GM12873 (cell line): ENCODE data around the gene UBP1.

Source experiments
- CTCF ChIP-seq: IDR thresholded peaks from 2 replicates; pipeline ENCODE4 v1.5.1; 2012; ENCODE audit warnings: low read depth, mild to moderate bottlenecking, moderate library complexity, low read length, control low read depth; ENCODE audit not compliant: insufficient read depth; ENCODE audit errors: missing control alignments

Gene UBP1

DNA sequence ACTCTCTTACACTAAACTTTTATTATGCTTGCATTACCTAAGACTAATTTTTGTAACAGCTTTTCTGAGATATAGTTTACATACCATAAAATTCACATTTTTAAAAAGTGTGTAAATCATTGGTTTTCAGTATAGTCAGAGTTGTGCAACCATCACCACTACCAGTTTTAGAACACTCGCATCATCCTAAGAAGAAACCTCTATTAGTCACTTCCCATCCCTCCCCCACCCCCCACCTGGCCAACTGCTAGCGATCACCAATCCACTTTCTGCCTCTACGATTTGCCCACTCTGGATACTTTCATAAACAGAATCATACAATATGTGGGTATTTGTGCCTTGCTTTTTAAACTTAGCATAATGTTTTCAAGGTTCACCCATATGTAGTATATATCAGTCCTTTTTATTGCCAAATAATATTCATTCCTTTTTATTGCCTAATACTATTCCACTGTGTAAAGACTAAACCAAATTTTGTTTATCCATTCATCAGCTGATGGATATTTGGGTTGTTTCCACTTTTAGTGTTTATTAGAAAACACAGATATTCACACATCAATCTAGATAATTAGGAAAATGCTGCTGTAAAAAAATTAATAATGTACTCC, 23.0 kb downstream of the UBP1 start:
- no peak for TF ChIP-seq CTCF

GRCh38 chr3:33403756-33404155, 36.4 kb downstream of the UBP1 start:
- TF ChIP-seq CTCF, result no peak

DNA sequence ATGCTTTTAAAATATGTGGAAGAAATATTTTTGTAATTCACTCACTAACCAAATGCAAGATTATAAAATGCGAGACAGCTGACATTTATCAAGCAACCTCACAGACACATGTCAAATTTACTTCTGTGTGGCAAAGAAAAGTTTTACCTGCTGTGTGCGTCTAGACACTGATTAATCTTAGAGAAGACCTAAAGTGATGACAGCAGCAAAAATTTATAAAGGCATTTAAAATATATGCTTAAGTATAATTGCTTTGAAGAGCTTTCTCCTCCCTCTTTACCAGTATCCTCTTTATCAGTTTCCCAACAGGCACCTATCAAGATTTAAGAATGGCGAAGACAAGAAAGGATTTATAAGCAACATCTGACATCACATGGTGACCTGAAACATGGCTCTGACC, 37.3 kb downstream of the UBP1 start:
- no peak for TF ChIP-seq CTCF

GRCh38 chr3:33401781-33402180, 38.4 kb downstream of the UBP1 start:
- no peak for TF ChIP-seq CTCF

DNA sequence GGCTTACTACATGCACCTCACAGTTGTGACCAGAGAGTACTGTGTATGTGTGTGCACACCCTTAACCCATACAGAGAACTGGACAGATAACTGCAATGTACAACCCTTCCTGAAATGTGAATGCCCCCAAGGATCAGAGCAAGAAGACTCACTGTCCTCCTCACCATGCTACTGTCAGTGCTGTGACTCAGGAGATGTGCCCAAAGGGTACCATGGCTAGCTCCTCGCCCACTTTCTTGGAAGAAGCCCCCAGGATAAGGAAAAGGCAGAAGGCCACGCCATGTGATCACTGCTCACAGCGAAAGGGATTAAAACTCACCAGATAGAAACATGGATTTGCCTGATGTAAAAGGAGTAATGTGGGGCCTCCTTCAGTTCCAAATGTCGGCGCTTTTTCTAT, 41.8 kb downstream of the UBP1 start:
- no peak for TF ChIP-seq CTCF

- TF ChIP-seq CTCF, result no peak
Measured at GRCh38 chr3:33395900-33396299, 44.3 kb downstream of the UBP1 start.

GRCh38 chr3:33394403-33395054, 45.7 kb downstream of the UBP1 start:
- TF ChIP-seq CTCF, result no peak
